SK-N-SH treated with all-trans-retinoic acid at 6 μM for 48 hours (cell line): ENCODE data around the gene IL17REL.

ENCODE experiments used
- ATAC-seq: fragments of 200-7000 bp; cut with Tn5 transposase; 3 replicates; pipeline ENCODE4 v1.9.1; 2020; ENCODE audit warnings: mild to moderate bottlenecking, moderate library complexity
- ARNTL ChIP-seq: fragments of 450-650 bp; formaldehyde crosslinking; IDR thresholded peaks from 2 replicates; pipeline ENCODE4 v1.5.0; 2020; ENCODE audit warnings: low read depth, mild to moderate bottlenecking, moderate library complexity, borderline replicate concordance
- BACH2 ChIP-seq: fragments of 250-450 bp; sonication (Bioruptor Pico); IDR thresholded peaks from 2 replicates; pipeline ENCODE4 v1.9.0; 2021; ENCODE audit warnings: mild to moderate bottlenecking, borderline replicate concordance
- CSDC2 ChIP-seq: fragments of 250-450 bp; sonication (Bioruptor Pico); IDR thresholded peaks from 2 replicates; pipeline ENCODE4 v1.5.0; 2020; ENCODE audit warnings: mild to moderate bottlenecking, moderate library complexity
- GLIS3 ChIP-seq: fragments of 250-450 bp; sonication (Bioruptor Pico); IDR thresholded peaks from 2 replicates; pipeline ENCODE4 v1.5.0; 2020; ENCODE audit warnings: mild to moderate bottlenecking, moderate library complexity
- ISL1 ChIP-seq: fragments of 250-450 bp; sonication (Bioruptor Pico); IDR thresholded peaks from 2 replicates; pipeline ENCODE4 v2.1.2; 2022; ENCODE audit warnings: mild to moderate bottlenecking, moderate library complexity
- OSR1 ChIP-seq: fragments of 250-450 bp; sonication (Bioruptor Pico); IDR thresholded peaks from 2 replicates; pipeline ENCODE4 v1.8.0; 2022; ENCODE audit warnings: moderate library complexity, mild to moderate bottlenecking, inconsistent platforms
- PPARA ChIP-seq: fragments of 250-450 bp; sonication (Bioruptor Pico); IDR thresholded peaks from 2 replicates; pipeline ENCODE4 v1.5.0; 2020; ENCODE audit warnings: mild to moderate bottlenecking, borderline replicate concordance
- SNAI2 ChIP-seq: fragments of 250-450 bp; sonication (Bioruptor Pico); IDR thresholded peaks from 2 replicates; pipeline ENCODE4 v1.5.0; 2020; ENCODE audit warnings: mild to moderate bottlenecking, moderate library complexity
- TOX ChIP-seq: fragments of 250-450 bp; sonication (Bioruptor Pico); IDR thresholded peaks from 2 replicates; pipeline ENCODE4 v1.8.0; 2021; ENCODE audit warnings: mild to moderate bottlenecking, moderate library complexity, borderline replicate concordance
- ZC3H10 ChIP-seq: fragments of 250-450 bp; sonication (Bioruptor Pico); IDR thresholded peaks from 2 replicates; pipeline ENCODE4 v1.5.1; 2021; ENCODE audit warnings: mild to moderate bottlenecking, moderate library complexity
- ZFP3 ChIP-seq: fragments of 250-450 bp; sonication (Bioruptor Pico); IDR thresholded peaks from 2 replicates; pipeline ENCODE4 v1.5.0; 2020; ENCODE audit warnings: mild to moderate bottlenecking, moderate library complexity
- ZFP30 ChIP-seq: fragments of 450-650 bp; formaldehyde crosslinking; IDR thresholded peaks from 2 replicates; pipeline ENCODE4 v1.5.0; 2022; ENCODE audit warnings: mild to moderate bottlenecking, moderate library complexity
- ZNF565 ChIP-seq: fragments of 450-650 bp; formaldehyde crosslinking; conservative IDR thresholded peaks from 2 replicates; pipeline ENCODE4 v1.5.0; 2020; ENCODE audit warnings: low read depth, mild to moderate bottlenecking, moderate library complexity
- ZNF70 ChIP-seq: fragments of 450-650 bp; formaldehyde crosslinking; IDR thresholded peaks from 2 replicates; pipeline ENCODE4 v1.5.0; 2020; ENCODE audit warnings: mild to moderate bottlenecking, moderate library complexity
- ZNF8 ChIP-seq: fragments of 450-650 bp; formaldehyde crosslinking; IDR thresholded peaks from 2 replicates; pipeline ENCODE4 v1.5.0; 2020; ENCODE audit warnings: mild to moderate bottlenecking, moderate library complexity
- TF ChIP-seq, protein P1 (sequence below): fragments of 250-450 bp; sonication (Bioruptor Pico); IDR thresholded peaks from 2 replicates; pipeline ENCODE4 v1.5.1; 2020; ENCODE audit warnings: low read depth, mild to moderate bottlenecking, moderate library complexity
- TF ChIP-seq, protein P2 (sequence below): fragments of 250-450 bp; sonication (Bioruptor Pico); IDR thresholded peaks from 2 replicates; pipeline ENCODE4 v1.5.0; 2020; ENCODE audit warnings: mild to moderate bottlenecking, moderate library complexity
- TF ChIP-seq, protein P3 (sequence below): fragments of 250-450 bp; sonication (Bioruptor Pico); IDR thresholded peaks from 2 replicates; pipeline ENCODE4 v1.8.0; 2020; ENCODE audit warnings: mild to moderate bottlenecking, moderate library complexity, borderline replicate concordance
- TF ChIP-seq, protein P4 (sequence below): fragments of 250-450 bp; sonication (Bioruptor Pico); IDR thresholded peaks from 2 replicates; pipeline ENCODE4 v1.8.0; 2021; ENCODE audit warnings: low read depth, mild to moderate bottlenecking, moderate library complexity, borderline replicate concordance

IL17REL gene

DNA sequence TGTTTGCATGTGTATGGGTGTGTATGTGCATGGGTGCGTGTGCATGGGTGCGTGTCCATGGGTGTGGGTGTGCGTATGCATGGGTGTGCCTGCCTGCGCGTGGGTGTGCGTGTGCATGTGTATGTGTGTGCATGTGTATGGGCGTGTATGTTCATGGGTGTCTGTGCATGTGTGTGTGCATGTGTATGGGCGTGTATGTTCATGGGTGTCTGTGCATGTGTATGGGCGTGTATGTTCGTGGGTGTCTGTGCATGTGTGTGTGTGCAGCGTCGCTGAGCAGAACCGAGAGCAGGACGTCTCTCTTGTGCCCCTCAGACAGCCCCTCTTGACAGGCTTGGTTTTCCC lies 13.9 kb downstream of the IL17REL start:
- ATAC-seq, result no peak
- TF ChIP-seq TOX (CRISPR knock-in tag) (no peak), ZNF70 (CRISPR knock-in tag) (no peak), PPARA (no peak), ZNF565 (no peak), ZC3H10 (CRISPR knock-in tag) (no peak), ARNTL (no peak), ISL1 (CRISPR knock-in tag) (no peak), ZFP3 (CRISPR knock-in tag) (no peak), CSDC2 (CRISPR knock-in tag) (no peak), ZFP30 (CRISPR knock-in tag) (no peak), OSR1 (CRISPR knock-in tag) (no peak)
- TF ChIP-seq, protein P1, sequence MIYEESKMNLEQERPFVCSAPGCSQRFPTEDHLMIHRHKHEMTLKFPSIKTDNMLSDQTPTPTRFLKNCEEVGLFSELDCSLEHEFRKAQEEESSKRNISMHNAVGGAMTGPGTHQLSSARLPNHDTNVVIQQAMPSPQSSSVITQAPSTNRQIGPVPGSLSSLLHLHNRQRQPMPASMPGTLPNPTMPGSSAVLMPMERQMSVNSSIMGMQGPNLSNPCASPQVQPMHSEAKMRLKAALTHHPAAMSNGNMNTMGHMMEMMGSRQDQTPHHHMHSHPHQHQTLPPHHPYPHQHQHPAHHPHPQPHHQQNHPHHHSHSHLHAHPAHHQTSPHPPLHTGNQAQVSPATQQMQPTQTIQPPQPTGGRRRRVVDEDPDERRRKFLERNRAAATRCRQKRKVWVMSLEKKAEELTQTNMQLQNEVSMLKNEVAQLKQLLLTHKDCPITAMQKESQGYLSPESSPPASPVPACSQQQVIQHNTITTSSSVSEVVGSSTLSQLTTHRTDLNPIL, result no peak
- TF ChIP-seq, protein P2, sequence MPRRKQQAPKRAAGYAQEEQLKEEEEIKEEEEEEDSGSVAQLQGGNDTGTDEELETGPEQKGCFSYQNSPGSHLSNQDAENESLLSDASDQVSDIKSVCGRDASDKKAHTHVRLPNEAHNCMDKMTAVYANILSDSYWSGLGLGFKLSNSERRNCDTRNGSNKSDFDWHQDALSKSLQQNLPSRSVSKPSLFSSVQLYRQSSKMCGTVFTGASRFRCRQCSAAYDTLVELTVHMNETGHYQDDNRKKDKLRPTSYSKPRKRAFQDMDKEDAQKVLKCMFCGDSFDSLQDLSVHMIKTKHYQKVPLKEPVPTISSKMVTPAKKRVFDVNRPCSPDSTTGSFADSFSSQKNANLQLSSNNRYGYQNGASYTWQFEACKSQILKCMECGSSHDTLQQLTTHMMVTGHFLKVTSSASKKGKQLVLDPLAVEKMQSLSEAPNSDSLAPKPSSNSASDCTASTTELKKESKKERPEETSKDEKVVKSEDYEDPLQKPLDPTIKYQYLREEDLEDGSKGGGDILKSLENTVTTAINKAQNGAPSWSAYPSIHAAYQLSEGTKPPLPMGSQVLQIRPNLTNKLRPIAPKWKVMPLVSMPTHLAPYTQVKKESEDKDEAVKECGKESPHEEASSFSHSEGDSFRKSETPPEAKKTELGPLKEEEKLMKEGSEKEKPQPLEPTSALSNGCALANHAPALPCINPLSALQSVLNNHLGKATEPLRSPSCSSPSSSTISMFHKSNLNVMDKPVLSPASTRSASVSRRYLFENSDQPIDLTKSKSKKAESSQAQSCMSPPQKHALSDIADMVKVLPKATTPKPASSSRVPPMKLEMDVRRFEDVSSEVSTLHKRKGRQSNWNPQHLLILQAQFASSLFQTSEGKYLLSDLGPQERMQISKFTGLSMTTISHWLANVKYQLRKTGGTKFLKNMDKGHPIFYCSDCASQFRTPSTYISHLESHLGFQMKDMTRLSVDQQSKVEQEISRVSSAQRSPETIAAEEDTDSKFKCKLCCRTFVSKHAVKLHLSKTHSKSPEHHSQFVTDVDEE, result no peak
- TF ChIP-seq, protein P3, sequence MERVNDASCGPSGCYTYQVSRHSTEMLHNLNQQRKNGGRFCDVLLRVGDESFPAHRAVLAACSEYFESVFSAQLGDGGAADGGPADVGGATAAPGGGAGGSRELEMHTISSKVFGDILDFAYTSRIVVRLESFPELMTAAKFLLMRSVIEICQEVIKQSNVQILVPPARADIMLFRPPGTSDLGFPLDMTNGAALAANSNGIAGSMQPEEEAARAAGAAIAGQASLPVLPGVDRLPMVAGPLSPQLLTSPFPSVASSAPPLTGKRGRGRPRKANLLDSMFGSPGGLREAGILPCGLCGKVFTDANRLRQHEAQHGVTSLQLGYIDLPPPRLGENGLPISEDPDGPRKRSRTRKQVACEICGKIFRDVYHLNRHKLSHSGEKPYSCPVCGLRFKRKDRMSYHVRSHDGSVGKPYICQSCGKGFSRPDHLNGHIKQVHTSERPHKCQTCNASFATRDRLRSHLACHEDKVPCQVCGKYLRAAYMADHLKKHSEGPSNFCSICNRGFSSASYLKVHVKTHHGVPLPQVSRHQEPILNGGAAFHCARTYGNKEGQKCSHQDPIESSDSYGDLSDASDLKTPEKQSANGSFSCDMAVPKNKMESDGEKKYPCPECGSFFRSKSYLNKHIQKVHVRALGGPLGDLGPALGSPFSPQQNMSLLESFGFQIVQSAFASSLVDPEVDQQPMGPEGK (CRISPR knock-in tag), result no peak
- TF ChIP-seq, all 23 proteins: peak for 0

DNA sequence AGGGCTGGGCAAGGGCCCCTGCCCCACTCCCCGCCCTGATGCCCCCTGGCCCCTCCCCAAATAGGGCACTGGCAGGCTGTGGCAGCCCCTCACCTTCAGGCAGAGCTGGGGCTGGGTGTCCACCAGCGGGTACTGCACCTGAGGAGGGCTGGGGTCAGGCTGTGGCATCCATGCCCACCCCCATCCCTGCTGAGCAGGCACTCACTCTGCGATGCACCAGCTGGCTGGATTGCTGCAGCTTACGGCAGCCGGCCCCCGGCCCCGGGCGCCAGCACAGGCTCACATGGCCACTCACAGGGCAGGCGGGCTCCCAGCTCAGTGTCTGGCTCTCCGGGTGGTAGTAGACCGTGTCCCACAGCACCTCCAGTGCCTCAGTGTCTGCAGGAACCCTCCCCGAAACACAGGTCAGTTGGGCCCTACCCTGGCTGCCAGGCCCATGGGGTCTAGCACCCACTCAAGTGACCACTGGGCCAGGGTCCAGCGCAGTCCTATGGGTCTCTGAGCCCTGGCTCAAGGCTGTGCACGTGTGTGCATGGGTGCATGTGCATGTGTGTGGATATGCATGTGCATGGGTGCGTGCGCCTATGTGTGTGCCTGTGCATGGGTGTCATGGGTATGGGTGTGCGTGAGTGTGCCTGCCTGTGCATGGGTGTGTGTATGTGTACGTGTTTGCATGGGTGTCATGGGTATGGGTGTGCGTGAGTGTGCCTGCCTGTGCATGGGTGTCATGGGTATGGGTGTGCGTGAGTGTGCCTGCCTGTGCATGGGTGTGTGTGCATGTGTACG lies 14.4 kb downstream of the IL17REL start:
- no peak for TF ChIP-seq ISL1 (CRISPR knock-in tag)
- TF ChIP-seq SNAI2 (CRISPR knock-in tag), result no peak
- no peak for TF ChIP-seq ZNF70 (CRISPR knock-in tag)
- no peak for TF ChIP-seq ZFP3 (CRISPR knock-in tag)
- TF ChIP-seq ZNF8 (CRISPR knock-in tag), result no peak
- no peak for TF ChIP-seq OSR1 (CRISPR knock-in tag)
- no peak for TF ChIP-seq CSDC2 (CRISPR knock-in tag)
- TF ChIP-seq GLIS3 (CRISPR knock-in tag), result no peak
- TF ChIP-seq, protein P1, result no peak
- no peak for ATAC-seq

DNA sequence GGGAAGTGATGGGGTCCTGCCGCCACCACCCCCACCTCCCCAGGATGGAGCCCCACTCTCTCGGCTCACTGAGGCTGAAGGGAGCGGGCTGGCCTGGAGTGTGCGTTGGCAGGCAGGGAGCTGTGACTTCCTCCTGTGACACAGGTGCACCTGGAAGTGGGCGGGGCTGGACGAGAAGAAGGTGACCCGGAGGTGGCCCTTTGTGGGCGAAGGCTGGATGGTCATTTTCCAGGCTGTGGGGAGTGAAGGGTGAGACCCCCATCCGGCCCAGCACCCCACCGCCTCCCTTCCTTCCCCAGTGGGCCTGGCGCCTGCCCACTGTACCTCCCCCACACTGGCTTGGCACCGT lies 15.3 kb downstream of the IL17REL start:
- TF ChIP-seq ZFP30 (CRISPR knock-in tag), result no peak
- TF ChIP-seq, protein P1, result no peak
- no peak for TF ChIP-seq SNAI2 (CRISPR knock-in tag)
- TF ChIP-seq ZNF8 (CRISPR knock-in tag), result no peak
- TF ChIP-seq GLIS3 (CRISPR knock-in tag), result no peak
- TF ChIP-seq ZC3H10 (CRISPR knock-in tag), result no peak
- TF ChIP-seq, protein P2, result no peak
- TF ChIP-seq ISL1 (CRISPR knock-in tag), result no peak
- TF ChIP-seq BACH2 (CRISPR knock-in tag), result no peak
- TF ChIP-seq ARNTL, result no peak
- TF ChIP-seq, protein P4, sequence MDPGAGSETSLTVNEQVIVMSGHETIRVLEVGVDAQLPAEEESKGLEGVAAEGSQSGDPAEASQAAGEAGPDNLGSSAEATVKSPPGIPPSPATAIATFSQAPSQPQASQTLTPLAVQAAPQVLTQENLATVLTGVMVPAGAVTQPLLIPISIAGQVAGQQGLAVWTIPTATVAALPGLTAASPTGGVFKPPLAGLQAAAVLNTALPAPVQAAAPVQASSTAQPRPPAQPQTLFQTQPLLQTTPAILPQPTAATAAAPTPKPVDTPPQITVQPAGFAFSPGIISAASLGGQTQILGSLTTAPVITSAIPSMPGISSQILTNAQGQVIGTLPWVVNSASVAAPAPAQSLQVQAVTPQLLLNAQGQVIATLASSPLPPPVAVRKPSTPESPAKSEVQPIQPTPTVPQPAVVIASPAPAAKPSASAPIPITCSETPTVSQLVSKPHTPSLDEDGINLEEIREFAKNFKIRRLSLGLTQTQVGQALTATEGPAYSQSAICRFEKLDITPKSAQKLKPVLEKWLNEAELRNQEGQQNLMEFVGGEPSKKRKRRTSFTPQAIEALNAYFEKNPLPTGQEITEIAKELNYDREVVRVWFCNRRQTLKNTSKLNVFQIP (CRISPR knock-in tag), result no peak
- TF ChIP-seq, all 23 proteins: peak for 0
- ATAC-seq, result no peak
